Measurements from ENCODE around the gene IGIP.

IGIP gene

GRCh38 chr5:140176031-140176387 lies 50.3 kb downstream of the IGIP start:
- H3K9me3 ChIP-seq, result no peaks in the 10 kb centered on the region
- no peaks in the 10 kb centered on the region for H3K27me3 ChIP-seq
- H3K4me3 ChIP-seq (ENCODE audit: low read depth in 1 of 2, low read length in 1 of 2), result peak overlapping the region; percentile 62 to 67
- H3K27ac ChIP-seq, result peak overlapping the region; percentile 95
- TF ChIP-seq CTCF (IDR thresholded peaks at IDR 0.05), result no peak
- H3K36me3 ChIP-seq, result no peaks in the 10 kb centered on the region
- H3K4me1 ChIP-seq (ENCODE audit: control insufficient read depth in 1 of 2, insufficient read depth in 1 of 2, low read depth in 1 of 2, low read length in 1 of 2), result peaks cover 51% of the 10 kb centered on the region in 2 experiments

- Histone ChIP-seq H3K36me3 (no peaks in the 10 kb centered on the region), H3K4me3 (ENCODE audit: low read depth in 1 of 2, low read length in 1 of 2) (peak overlapping the region in 1 of 2 experiments; percentile 12), H3K4me1 (ENCODE audit: control insufficient read depth in 1 of 2, insufficient read depth in 1 of 2, low read depth in 1 of 2, low read length in 1 of 2) (peaks cover 71% of the 10 kb centered on the region in 2 experiments), H3K9me3 (no peaks in the 10 kb centered on the region), H3K27me3 (no peaks in the 10 kb centered on the region), H3K27ac (peak overlapping the region; percentile 95)
- TF ChIP-seq CTCF (IDR thresholded peaks at IDR 0.05), result no peak
Observed at GRCh38 chr5:140178086-140178410, 52.3 kb downstream of the IGIP start.

- no peak for TF ChIP-seq CTCF (IDR thresholded peaks at IDR 0.05)
- Histone ChIP-seq H3K27ac (peak overlapping the region; percentile 95), H3K36me3 (no peaks in the 10 kb centered on the region), H3K4me1 (ENCODE audit: control insufficient read depth in 1 of 2, insufficient read depth in 1 of 2, low read depth in 1 of 2, low read length in 1 of 2) (peaks cover 77% of the 10 kb centered on the region in 2 experiments), H3K27me3 (no peaks in the 10 kb centered on the region), H3K9me3 (no peaks in the 10 kb centered on the region), H3K4me3 (ENCODE audit: low read depth in 1 of 2, low read length in 1 of 2) (no peak overlapping the region)
Observed at GRCh38 chr5:140178482-140179116, 52.9 kb downstream of the IGIP start.
